Stimulated activated CD4-positive, alpha-beta T cell treated with anti-CD3 and anti-CD28 coated beads, Interleukin-12 subunit alpha, Interleukin-12 subunit beta, amount 100 ng/mL, for 48 hours (primary cell): ENCODE data around the gene RHOC.

Experiments used
- DNase-seq, 3 donors: peaks; one replicate each; pipeline ENCODE4 v3.0.0-alpha.2; 2020; ENCODE audit warnings: low read depth in 2 of 3, low spot score in 1 of 3

Gene RHOC

GRCh38 chr1:112718691-112719418 is 11.9 kb upstream of the RHOC start:
- peak; percentile 59 to 79 (median 60) for DNase-seq

- DNase-seq, result no peak
Measured at GRCh38 chr1:112717263-112717873, 10.4 kb upstream of the RHOC start.

- DNase-seq, result peak; percentile 61 to 82 (median 71)
Measured at GRCh38 chr1:112716133-112716720, 9.3 kb upstream of the RHOC start.

GRCh38 chr1:112715264-112716053 is 8.5 kb upstream of the RHOC start, which contains the start of gene PPM1J:
TSS of gene PPM1J (minus strand) at chr1:112715332. CDS start at chr1:112715301, 31 bp downstream.
- DNase-seq, result peak; percentile 92 to 95 (median 94)

GRCh38 chr1:112714313-112715263 is 7.7 kb upstream of the RHOC start:
- DNase-seq, result no peak

GRCh38 chr1:112713466-112714312 is 6.8 kb upstream of the RHOC start:
- DNase-seq, result no peak

- no peak for DNase-seq
Measured at GRCh38 chr1:112712701-112713128, 5.8 kb upstream of the RHOC start.

- DNase-seq, result no peak
Measured at GRCh38 chr1:112712191-112712590, 5.3 kb upstream of the RHOC start.

GRCh38 chr1:112711670-112712069 is 4.7 kb upstream of the RHOC start:
- no peak for DNase-seq

GRCh38 chr1:112711041-112711440 is 4.1 kb upstream of the RHOC start:
- no peak for DNase-seq

- no peak for DNase-seq
Measured at GRCh38 chr1:112710586-112710985, 3.7 kb upstream of the RHOC start.

- no peak for DNase-seq
Measured at GRCh38 chr1:112710159-112710558, 3.2 kb upstream of the RHOC start.

- no peak for DNase-seq
Measured at GRCh38 chr1:112708489-112708888, 1.6 kb upstream of the RHOC start.

GRCh38 chr1:112708002-112708448 is 1.1 kb upstream of the RHOC start:
- no peak for DNase-seq

GRCh38 chr1:112707221-112708001 is 484 bp upstream of the RHOC start:
- peak in 1 of 3 donors; percentile 67 for DNase-seq

GRCh38 chr1:112704934-112705627 is 1.8 kb downstream of the RHOC start:
- peak in 1 of 3 donors; percentile 51 for DNase-seq

GRCh38 chr1:112704391-112704933 is 2.5 kb downstream of the RHOC start:
- no peak for DNase-seq

- DNase-seq, result no peak
Measured at GRCh38 chr1:112703706-112704105, 3.2 kb downstream of the RHOC start.
